Measurements from ENCODE around the gene WDR81. TPM values are rescaled to one million over a fixed set of nuclear protein-coding genes. Genes with fewer than 3 reads are reported as not detected.

WDR81 gene
- total RNA-seq, 1 experiment from 2014 or later: 17.3 TPM

DNA sequence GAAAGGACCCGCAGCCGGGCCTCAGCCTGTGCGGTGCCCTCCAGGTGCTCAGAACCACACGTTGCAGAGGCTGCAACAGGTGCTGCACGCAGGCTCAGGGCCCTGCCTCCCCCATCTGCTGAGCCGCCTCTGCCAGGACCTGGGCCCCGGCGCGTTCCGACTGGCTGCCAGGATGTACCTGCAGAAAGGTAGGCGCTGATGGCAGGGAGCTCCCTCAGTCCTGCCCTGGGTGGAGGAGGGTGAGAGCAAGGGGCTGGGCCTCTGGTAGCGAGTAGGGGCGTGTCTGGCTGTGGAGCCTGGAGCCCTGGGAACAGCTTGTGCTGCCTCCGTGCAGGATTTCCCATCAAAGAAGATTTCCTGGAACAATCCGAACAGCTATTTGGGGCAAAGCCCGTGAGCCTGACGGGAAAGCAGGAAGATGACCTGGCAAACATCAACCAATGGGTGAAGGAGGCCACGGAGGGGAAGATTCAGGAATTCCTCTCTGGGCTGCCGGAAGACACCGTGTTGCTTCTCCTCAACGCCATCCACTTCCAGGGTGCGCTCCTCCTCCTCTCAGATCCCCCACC is 22.6 kb downstream of the WDR81 start:
- no peak overlapping the region for H3K4me3 ChIP-seq (replicated peaks in 1 of 2; ENCODE audit: low read depth in 1 of 2, low read length in 2 of 2)

More for the DNA sequence above, 22.6 kb downstream of the WDR81 start:
- Histone ChIP-seq H3K79me2 (ENCODE audit: insufficient read depth, low read length) (no peaks in the 10 kb centered on the region), H3K27me3 (ENCODE audit: insufficient read depth, low read length) (no peaks in the 10 kb centered on the region), H3K36me3 (ENCODE audit: control insufficient read depth in 1 of 2, insufficient read depth in 2 of 2, low read length in 2 of 2) (no peaks in the 10 kb centered on the region), H3K9me2 (ENCODE audit: insufficient read depth) (no peaks in the 10 kb centered on the region), H3K4me1 (ENCODE audit: control insufficient read depth in 1 of 2, insufficient read depth in 2 of 2, low read length in 2 of 2) (peaks cover 0 to 4% of the 10 kb centered on the region in 2 experiments; a peak in 2 of 4 replicates), H3K9me3 (ENCODE audit: control insufficient read depth in 1 of 2, insufficient read depth in 1 of 2, low read depth in 1 of 2, low read length in 2 of 2) (no peaks in the 10 kb centered on the region), H3K27ac (ENCODE audit: low read depth, low read length) (no peak overlapping the region), H3K4me2 (ENCODE audit: low read length) (no peak overlapping the region), H3K9ac (ENCODE audit: low read length) (no peak overlapping the region), H4K20me1 (ENCODE audit: insufficient read depth) (no peaks in the 10 kb centered on the region), H2AFZ (ENCODE audit: low read depth, low read length, poor library complexity, severe bottlenecking) (no peak overlapping the region)
- intact Hi-C loops (cut with micrococcal nuclease): no loop called here
- ChIA-PET RAD21 (ENCODE audit: low non-redundant PET in 1 of 2, low total read pairs in 2 of 2, uncharacterized antibody in 2 of 2, unreplicated experiment in 2 of 2) (no interaction called here), CTCF (no interaction called here), POLR2A (interaction anchor here (1.2 kb wide), 1 partner anchor 27 kb away, joined by 4 read pairs; no protein-coding TSS in a partner anchor)
- no peak for ATAC-seq
- TF ChIP-seq, protein P1, sequence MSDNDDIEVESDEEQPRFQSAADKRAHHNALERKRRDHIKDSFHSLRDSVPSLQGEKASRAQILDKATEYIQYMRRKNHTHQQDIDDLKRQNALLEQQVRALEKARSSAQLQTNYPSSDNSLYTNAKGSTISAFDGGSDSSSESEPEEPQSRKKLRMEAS (IDR thresholded peaks at IDR 0.05): no peak
- TF ChIP-seq, protein P2, sequence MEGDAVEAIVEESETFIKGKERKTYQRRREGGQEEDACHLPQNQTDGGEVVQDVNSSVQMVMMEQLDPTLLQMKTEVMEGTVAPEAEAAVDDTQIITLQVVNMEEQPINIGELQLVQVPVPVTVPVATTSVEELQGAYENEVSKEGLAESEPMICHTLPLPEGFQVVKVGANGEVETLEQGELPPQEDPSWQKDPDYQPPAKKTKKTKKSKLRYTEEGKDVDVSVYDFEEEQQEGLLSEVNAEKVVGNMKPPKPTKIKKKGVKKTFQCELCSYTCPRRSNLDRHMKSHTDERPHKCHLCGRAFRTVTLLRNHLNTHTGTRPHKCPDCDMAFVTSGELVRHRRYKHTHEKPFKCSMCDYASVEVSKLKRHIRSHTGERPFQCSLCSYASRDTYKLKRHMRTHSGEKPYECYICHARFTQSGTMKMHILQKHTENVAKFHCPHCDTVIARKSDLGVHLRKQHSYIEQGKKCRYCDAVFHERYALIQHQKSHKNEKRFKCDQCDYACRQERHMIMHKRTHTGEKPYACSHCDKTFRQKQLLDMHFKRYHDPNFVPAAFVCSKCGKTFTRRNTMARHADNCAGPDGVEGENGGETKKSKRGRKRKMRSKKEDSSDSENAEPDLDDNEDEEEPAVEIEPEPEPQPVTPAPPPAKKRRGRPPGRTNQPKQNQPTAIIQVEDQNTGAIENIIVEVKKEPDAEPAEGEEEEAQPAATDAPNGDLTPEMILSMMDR (IDR thresholded peaks at IDR 0.05 in 2 of 3, conservative IDR thresholded peaks at IDR 0.05 in 1 of 3; ENCODE audit: borderline replicate concordance in 1 of 3, insufficient read depth in 1 of 3, low read depth in 2 of 3, low read length in 2 of 3): no peak
- TF ChIP-seq SIN3A (IDR thresholded peaks at IDR 0.05; ENCODE audit: low read depth) (no peak), YY1 (IDR thresholded peaks at IDR 0.05; ENCODE audit: extremely low read depth, insufficient replicate concordance, low read depth, low read length) (no peak), POLR2AphosphoS5 (IDR thresholded peaks at IDR 0.05; ENCODE audit: low read depth, low read length) (no peak), EZH2 (IDR thresholded peaks at IDR 0.05) (no peak), JUND (IDR thresholded peaks at IDR 0.05) (no peak), RAD21 (IDR thresholded peaks at IDR 0.05; ENCODE audit: low read depth) (no peak), ZFX (IDR thresholded peaks at IDR 0.05) (no peak), ELF1 (IDR thresholded peaks at IDR 0.05; ENCODE audit: borderline replicate concordance, low read depth) (no peak), CBX3 (IDR thresholded peaks at IDR 0.05; ENCODE audit: low read depth) (no peak), ZNF274 (IDR thresholded peaks at IDR 0.05; ENCODE audit: low read depth, low read length) (no peak), EGR1 (IDR thresholded peaks at IDR 0.05; ENCODE audit: low read depth) (no peak), FOSL1 (IDR thresholded peaks at IDR 0.05; ENCODE audit: low read depth) (no peak), CEBPB (IDR thresholded peaks at IDR 0.05; ENCODE audit: low read depth) (no peak), POLR2A (IDR thresholded peaks at IDR 0.05; ENCODE audit: borderline replicate concordance, extremely low read depth, insufficient read depth, insufficient read length) (no peak), SP1 (IDR thresholded peaks at IDR 0.05; ENCODE audit: low read depth) (no peak)
- TF ChIP-seq, protein P3, sequence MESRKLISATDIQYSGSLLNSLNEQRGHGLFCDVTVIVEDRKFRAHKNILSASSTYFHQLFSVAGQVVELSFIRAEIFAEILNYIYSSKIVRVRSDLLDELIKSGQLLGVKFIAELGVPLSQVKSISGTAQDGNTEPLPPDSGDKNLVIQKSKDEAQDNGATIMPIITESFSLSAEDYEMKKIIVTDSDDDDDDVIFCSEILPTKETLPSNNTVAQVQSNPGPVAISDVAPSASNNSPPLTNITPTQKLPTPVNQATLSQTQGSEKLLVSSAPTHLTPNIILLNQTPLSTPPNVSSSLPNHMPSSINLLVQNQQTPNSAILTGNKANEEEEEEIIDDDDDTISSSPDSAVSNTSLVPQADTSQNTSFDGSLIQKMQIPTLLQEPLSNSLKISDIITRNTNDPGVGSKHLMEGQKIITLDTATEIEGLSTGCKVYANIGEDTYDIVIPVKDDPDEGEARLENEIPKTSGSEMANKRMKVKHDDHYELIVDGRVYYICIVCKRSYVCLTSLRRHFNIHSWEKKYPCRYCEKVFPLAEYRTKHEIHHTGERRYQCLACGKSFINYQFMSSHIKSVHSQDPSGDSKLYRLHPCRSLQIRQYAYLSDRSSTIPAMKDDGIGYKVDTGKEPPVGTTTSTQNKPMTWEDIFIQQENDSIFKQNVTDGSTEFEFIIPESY (IDR thresholded peaks at IDR 0.05; ENCODE audit: extremely low read depth, insufficient replicate concordance, low read length): no peak
- TF ChIP-seq, protein P4, sequence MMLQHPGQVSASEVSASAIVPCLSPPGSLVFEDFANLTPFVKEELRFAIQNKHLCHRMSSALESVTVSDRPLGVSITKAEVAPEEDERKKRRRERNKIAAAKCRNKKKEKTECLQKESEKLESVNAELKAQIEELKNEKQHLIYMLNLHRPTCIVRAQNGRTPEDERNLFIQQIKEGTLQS (IDR thresholded peaks at IDR 0.05): no peak
- BruUV-seq (replicated peaks): no TSS peak
- no peak for DNase-seq (ENCODE audit: low read depth, low spot score)
